Fibroblast of lung (primary cell): ENCODE data around the gene KAZALD1.

Experiments
- EZH2 ChIP-seq: IDR thresholded peaks from 2 replicates; pipeline ENCODE4 v1.5.1; 2012; ENCODE audit warnings: low read length, control low read depth, mild to moderate bottlenecking; ENCODE audit errors: missing control alignments
- TF ChIP-seq, protein P1 (sequence below), 2 donors: IDR thresholded peaks in 1 of 2; conservative IDR thresholded peaks in 1 of 2; 1 replicate in 1 of 2; 2 replicates in 1 of 2; pipeline ENCODE4 v1.5.1; 2011 to 2012; ENCODE audit warnings: low read length in 2 of 2, control low read depth in 1 of 2, inconsistent platforms in 1 of 2, low read depth in 1 of 2, mild to moderate bottlenecking in 1 of 2

DNA sequence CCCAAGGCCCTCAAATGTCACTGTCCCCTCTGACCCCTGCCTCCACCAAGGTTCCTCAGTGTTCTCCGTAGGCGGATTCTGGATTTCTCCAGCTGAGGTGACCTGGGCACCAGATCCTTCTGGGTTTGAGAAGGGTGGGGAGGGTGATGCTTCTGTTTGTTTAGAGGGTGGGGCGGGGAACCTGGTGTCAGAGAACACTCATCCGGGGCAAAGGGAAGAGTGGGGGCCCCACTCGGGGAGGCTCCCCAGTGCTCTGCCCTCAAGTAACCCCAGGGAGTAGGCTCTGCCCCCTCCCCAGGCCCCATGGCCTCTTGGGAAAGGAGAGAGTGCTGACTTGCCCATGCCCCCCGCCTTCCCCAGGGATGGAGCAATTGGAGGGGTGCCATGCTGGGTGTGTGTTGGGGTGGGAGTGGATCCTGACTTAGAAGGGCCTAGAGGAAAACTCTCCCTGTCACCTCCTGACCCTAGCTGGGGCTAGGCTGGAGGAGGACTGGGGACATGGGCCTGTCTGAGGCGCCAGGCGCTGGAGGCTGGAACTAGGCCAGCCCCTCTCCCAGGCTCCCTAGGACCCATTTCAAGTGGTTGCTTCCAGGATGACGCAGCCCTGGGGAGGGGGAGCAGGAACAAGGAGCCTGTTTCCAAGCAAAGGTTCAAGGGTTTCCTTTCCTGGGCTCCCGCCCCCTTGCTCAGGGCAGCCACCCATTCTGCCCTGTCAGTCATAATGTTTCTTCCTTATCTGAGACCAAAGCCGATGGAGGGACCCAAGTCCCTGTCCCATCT is 27.9 kb downstream of the KAZALD1 start:
- TF ChIP-seq, protein P1, sequence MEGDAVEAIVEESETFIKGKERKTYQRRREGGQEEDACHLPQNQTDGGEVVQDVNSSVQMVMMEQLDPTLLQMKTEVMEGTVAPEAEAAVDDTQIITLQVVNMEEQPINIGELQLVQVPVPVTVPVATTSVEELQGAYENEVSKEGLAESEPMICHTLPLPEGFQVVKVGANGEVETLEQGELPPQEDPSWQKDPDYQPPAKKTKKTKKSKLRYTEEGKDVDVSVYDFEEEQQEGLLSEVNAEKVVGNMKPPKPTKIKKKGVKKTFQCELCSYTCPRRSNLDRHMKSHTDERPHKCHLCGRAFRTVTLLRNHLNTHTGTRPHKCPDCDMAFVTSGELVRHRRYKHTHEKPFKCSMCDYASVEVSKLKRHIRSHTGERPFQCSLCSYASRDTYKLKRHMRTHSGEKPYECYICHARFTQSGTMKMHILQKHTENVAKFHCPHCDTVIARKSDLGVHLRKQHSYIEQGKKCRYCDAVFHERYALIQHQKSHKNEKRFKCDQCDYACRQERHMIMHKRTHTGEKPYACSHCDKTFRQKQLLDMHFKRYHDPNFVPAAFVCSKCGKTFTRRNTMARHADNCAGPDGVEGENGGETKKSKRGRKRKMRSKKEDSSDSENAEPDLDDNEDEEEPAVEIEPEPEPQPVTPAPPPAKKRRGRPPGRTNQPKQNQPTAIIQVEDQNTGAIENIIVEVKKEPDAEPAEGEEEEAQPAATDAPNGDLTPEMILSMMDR (conservative IDR thresholded peaks at IDR 0.05 in 1 of 2, IDR thresholded peaks at IDR 0.05 in 1 of 2; ENCODE audit: low read depth in 1 of 2, low read length in 2 of 2) = no peak
- TF ChIP-seq EZH2 = no peak
